HG03342 (cell line): Measurements from ENCODE around the gene FOXC1.

Source experiments
- ATAC-seq: cut with Tn5 transposase; IDR thresholded peaks from one replicate; pipeline ENCODE4 v1.9.1; 2021; ENCODE audit warnings: mild to moderate bottlenecking, moderate library complexity; ENCODE audit not compliant: unreplicated experiment

Gene FOXC1

GRCh38 chr6:1609648-1610496, at the start of gene FOXC1:
Gene FOXC1 (plus strand): TSS chr6:1609915. CDS start chr6:1610446, 531 bp downstream.
- peak; percentile 56 for ATAC-seq

- ATAC-seq, result no peak
These were observed 49.2 kb upstream of the FOXC1 start for GRCh38 chr6:1560281-1561058.

DNA sequence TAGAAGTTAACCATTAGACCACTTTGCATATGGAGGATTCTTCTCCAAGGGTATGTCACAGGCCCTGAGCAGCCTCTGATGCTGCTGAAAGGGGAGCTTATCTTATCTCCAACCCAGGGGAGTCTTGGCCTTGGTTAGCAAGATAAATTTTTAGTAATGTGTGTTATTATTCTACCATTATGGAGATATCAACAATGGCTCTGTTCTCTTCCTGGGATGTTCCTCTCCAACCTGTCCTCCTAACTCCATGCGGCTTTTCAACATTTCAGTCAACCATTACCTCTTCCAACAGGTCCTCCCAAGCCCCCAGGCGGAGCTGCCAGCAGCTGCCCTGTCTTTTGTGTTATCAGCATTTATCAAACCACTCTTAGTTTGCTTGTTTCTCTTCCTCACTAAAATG, 48.4 kb upstream of the FOXC1 start:
- ATAC-seq, result no peak

DNA sequence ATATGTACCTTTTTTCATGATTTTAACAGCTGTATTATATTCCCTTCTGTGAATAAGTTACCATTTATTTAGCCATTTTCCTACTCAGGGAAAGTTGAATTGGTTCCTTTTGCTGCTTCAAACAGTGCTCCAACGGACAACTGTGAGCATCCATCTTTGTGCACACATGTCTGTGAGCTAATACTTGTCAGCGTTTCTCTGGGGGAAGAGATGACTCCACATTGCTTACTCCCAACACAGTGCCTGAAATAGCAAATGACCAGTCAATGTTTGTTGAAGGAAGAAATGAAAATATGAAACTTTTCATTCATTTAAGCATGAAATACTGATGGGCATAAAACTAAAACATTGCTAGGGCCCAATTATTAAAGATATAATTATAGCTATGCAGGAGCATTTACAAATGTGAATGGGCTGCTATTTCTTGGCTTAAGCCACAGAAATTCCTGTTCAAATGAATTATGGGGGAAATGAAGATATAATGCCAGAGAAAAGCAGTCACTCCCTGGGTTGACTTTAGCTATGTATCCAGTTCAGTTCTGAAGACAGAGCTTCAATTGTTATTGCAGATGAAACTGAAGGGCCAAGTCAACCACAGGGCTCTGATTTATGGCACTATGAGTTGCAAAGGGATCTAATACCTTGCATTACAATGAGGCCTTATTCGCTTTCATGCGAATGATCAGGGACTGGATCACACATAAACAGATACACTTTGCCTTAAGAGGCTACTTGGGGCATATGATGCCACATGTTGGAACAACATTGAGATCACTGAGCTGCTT, 47.4 kb upstream of the FOXC1 start:
- no peak for ATAC-seq

- no peak for ATAC-seq
These were observed 40.3 kb upstream of the FOXC1 start for GRCh38 chr6:1569377-1569776.

GRCh38 chr6:1570848-1571247, 38.9 kb upstream of the FOXC1 start:
- ATAC-seq, result no peak

DNA sequence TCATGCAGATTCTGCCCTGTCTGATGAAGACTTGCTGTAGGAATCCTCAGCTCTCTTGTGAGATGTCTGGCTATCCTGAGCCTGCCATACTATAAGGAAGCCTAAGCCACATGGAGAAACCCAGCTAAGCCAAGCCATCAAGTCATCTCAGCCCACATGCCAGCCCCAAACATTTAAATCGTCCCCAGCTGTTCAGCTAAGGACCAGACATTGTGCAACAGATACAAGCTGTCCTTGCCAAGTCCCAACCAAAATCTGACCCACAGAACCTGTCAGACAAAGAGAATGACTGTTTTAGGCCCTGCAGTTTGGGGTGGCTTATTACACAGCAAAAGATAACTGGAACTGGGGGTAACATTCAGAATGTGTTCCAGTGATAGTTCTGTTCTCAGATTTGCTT, 36.8 kb upstream of the FOXC1 start:
- ATAC-seq, result no peak

- ATAC-seq, result no peak
These were observed 35.5 kb upstream of the FOXC1 start for GRCh38 chr6:1574083-1574761.

DNA sequence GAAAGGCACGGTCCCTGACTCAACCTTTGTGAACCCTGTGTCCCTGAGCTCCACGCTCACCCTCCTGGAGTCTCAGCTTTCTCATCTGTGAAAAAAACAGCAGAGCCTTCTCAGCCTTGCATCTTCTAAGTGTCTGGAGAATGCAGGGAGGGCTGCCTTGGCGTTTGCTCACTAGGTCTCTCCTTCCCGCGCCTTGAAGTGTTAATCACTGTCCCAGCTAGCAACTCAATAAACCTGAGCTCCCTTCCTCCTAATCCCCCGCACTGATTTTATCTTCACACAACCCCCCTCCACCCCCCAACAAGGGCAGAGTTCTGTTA, 34.9 kb upstream of the FOXC1 start:
- no peak for ATAC-seq

DNA sequence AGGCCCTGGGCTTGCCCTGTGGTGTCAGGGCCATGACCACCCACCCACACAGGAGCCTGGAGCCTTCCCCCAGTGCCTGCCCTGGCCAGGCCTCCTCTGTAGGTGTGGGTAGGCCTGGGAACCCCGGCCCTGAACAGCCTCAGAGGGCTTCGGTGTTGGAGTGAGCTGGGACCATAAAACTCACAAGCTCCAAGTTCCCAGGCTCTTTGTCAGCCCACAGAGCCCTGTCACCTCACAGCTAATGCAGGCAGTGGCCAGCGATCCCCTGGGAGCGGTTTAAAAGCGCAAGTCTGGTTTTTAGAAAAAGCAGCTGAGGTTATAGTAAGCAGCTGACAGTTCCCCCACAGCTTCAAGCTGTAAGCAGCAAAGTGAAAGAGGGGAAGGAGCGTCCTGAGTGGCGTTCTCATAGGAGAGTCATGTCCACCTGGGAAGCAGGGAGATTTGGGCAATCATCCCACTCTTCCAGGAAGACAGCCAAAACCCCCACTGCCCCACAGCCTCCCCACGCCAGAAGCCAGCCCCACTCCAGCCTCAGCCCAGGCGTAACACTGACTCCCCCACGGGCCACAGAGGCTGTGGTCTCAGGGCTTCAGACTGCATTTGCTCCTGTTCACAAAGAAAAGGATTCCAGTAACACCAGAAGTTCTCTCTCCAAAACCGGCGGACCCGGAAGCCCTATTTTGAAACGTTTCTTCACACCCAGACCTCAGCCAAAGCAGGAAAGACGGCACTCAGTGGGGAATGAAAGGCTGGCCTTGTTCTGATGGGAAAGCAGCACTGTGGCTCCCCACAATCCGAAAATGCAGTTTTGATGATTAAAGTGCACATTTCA, 34.3 kb upstream of the FOXC1 start:
- ATAC-seq, result no peak

GRCh38 chr6:1576166-1576565, 33.5 kb upstream of the FOXC1 start:
- ATAC-seq, result no peak

- ATAC-seq, result no peak
These were observed 33.0 kb upstream of the FOXC1 start for GRCh38 chr6:1576711-1577110.

DNA sequence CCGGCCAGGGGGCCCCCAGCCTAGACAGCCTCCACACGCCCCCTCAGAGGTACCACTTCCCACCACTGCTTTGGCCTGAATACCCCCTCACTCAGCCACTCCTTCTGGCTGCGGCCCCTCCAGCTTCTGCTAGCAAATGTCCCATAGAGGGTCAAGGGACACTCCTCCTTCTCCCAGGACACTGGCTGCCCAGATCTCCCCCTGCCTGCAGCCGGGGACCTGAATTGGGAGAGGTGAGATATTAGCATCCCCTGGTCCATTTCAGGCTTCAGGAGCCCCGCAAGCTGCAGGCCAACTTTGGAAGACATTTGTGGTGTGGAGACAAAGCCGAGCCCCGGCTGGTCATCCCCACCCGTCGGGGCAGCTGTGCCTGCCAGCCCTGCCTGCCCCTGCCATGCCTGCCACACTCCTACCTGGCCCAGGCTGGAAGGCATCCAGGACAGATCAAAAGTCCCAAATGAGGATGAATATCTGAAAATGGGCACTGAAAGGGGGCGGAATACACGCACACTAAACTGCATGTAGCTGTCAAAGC, 32.5 kb upstream of the FOXC1 start:
- ATAC-seq, result no peak

- no peak for ATAC-seq
These were observed 31.6 kb upstream of the FOXC1 start for GRCh38 chr6:1577896-1578745.

- no peak for ATAC-seq
These were observed 30.6 kb upstream of the FOXC1 start for GRCh38 chr6:1579096-1579495.

DNA sequence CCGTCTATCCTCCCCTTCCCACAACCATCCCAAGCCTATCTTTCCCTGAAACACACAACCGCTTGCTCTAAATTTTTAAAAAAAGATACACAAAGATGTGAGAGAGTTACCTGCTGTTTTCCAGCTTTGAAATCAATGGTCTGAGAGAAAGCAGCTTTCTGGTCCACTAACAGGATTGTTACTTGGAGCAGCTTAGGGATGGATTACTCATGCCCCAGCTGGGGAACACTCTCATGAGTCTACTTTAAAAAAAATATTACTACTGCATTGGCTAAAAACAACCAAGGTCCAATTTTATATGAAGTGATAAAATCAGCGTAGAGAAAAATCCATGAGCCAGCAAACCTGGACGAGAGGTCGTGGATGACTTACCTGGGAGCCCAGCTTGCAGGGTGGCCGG, 29.6 kb upstream of the FOXC1 start:
- ATAC-seq, result no peak

DNA sequence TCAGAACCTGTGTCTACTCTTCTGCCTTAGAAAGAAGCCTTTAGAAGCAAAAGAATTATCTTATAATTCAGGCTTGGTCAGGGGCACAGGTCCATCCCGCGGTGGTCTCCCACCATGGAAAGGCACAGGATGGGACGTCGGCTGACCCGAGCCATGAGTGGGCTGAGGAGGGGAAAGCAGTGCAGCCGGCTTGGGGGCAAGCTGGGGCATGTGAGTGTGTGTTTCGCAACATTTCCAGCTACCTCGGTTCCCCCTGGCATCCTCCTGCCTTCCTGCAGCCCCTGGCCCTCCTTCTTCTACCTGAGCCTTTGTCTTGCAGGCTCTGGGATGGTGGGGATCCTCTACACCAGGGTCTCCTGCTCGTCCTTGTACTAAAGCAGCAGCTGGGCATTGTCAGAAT, 29.1 kb upstream of the FOXC1 start:
- ATAC-seq, result no peak

- ATAC-seq, result no peak
These were observed 28.4 kb upstream of the FOXC1 start for GRCh38 chr6:1581120-1581991.
